ENCODE results near the gene GRM7.

GRM7 gene

GRCh38 chr3:7789324-7789723 lies 928.4 kb downstream of the GRM7 start:
- DNase-seq (ENCODE audit: low read depth): no peak

DNA sequence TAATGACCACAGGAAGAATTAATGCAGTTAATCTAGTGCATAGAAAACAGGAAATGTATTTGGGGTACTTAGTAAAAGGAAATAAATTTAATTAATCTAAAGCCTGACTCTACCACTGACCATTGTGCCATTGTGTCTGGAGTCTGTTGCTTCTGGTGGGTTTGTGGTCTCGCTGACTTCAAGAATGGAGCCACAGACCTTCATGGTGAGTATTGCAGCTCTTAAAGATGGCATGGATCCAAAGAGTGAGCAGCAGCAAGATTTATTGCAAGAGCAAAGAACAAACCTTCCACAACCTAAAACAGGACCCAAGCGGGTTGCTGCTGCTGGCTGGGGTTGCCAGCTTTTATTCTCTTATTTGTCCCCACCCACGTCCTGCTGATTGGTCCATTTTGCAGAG lies 929.2 kb downstream of the GRM7 start:
- no peak for DNase-seq (ENCODE audit: low read depth)
